Measurements from ENCODE around the gene CYP11A1. TPM values are rescaled to one million over a fixed set of nuclear protein-coding genes. Genes with fewer than 3 reads are reported as not detected.

CYP11A1 gene
- total RNA-seq, 1 experiment from 2014 or later: 1.7 TPM

- Histone ChIP-seq H3K9ac (ENCODE audit: extremely low read depth, insufficient read length, low read length) (no peak overlapping the region), H2BK120ac (ENCODE audit: low read depth, low read length, poor library complexity, severe bottlenecking) (no peak overlapping the region), H3K18ac (ENCODE audit: insufficient read length, low read depth, low read length) (no peak overlapping the region), H2BK5ac (ENCODE audit: insufficient read length, low read length) (no peak overlapping the region), H3K9me3 (ENCODE audit: control insufficient read depth, low read depth, low read length) (no peaks in the 10 kb centered on the region), H2BK20ac (ENCODE audit: low read depth, low read length, poor library complexity, severe bottlenecking) (no peak overlapping the region), H4K8ac (replicated peaks; ENCODE audit: insufficient read length, low read depth, low read length) (no peak overlapping the region), H2BK12ac (ENCODE audit: insufficient read length, low read depth, low read length) (no peak overlapping the region), H3K14ac (ENCODE audit: insufficient read depth, low read length) (no peak overlapping the region), H2AK5ac (ENCODE audit: insufficient read length, low read length) (no peak overlapping the region), H3K27me3 (ENCODE audit: insufficient read depth, low read length) (no peaks in the 10 kb centered on the region; the same call in 1 of the 2 replicates), H3T11ph (ENCODE audit: low read length) (no peak overlapping the region), H3K4me2 (ENCODE audit: insufficient read depth, insufficient read length, low read length) (no peak overlapping the region), H4K20me1 (ENCODE audit: control insufficient read depth, insufficient read depth, insufficient read length) (no peaks in the 10 kb centered on the region), H3K23me2 (ENCODE audit: insufficient read length, low read depth, low read length, poor library complexity, severe bottlenecking) (peaks cover 18% of the 10 kb centered on the region), H3K4ac (ENCODE audit: low read depth, low read length) (no peak overlapping the region), H3K27ac (ENCODE audit: insufficient read length, low read depth, low read length) (no peak overlapping the region), H2BK15ac (ENCODE audit: low read depth, low read length) (no peak overlapping the region), H3K79me1 (ENCODE audit: insufficient read depth, low read depth, low read length, poor library complexity, severe bottlenecking) (no peaks in the 10 kb centered on the region), H3K4me1 (ENCODE audit: insufficient read depth, low read length) (peaks cover 2% of the 10 kb centered on the region; the same call in 1 of the 2 replicates), H4K5ac (ENCODE audit: insufficient read length, low read depth, low read length) (no peak overlapping the region), H2AFZ (ENCODE audit: low read length) (no peak overlapping the region), H4K91ac (ENCODE audit: insufficient read length, low read depth, low read length) (no peak overlapping the region), H3K23ac (ENCODE audit: insufficient read length, low read depth, low read length) (no peak overlapping the region), H3K56ac (ENCODE audit: insufficient read length, low read depth, low read length) (no peak overlapping the region), H3K79me2 (ENCODE audit: insufficient read depth, low read length) (no peaks in the 10 kb centered on the region)
- Mint-ChIP-seq H3K4me1 (peaks cover 18 to 19% of the 10 kb centered on the region in 2 experiments), H3K4me3 (no peak overlapping the region), H3K27me3 (ENCODE audit: low read depth) (peaks cover 57% of the 10 kb centered on the region), H3K36me3 (ENCODE audit: insufficient read depth in 1 of 3, low read depth in 3 of 3) (0 out of 7 replicates have a peak, but pooled peaks cover 0 to 2% (median 0%) of the 10 kb centered on the region in 3 experiments), H3K9me3 (no peaks in the 10 kb centered on the region), H3K27ac (no peak overlapping the region)
- no peak for DNase-seq
- TF ChIP-seq, protein P1, sequence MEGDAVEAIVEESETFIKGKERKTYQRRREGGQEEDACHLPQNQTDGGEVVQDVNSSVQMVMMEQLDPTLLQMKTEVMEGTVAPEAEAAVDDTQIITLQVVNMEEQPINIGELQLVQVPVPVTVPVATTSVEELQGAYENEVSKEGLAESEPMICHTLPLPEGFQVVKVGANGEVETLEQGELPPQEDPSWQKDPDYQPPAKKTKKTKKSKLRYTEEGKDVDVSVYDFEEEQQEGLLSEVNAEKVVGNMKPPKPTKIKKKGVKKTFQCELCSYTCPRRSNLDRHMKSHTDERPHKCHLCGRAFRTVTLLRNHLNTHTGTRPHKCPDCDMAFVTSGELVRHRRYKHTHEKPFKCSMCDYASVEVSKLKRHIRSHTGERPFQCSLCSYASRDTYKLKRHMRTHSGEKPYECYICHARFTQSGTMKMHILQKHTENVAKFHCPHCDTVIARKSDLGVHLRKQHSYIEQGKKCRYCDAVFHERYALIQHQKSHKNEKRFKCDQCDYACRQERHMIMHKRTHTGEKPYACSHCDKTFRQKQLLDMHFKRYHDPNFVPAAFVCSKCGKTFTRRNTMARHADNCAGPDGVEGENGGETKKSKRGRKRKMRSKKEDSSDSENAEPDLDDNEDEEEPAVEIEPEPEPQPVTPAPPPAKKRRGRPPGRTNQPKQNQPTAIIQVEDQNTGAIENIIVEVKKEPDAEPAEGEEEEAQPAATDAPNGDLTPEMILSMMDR (conservative IDR thresholded peaks at IDR 0.05): no peak
- WGBS (ENCODE audit: extremely low coverage, insufficient read length, low lambda C conversion rate): no CpG with 5 or more reads among the region's 3 CpGs
These were observed 675 bp upstream of the CYP11A1 start for GRCh38 chr15:74368121-74368520.
